K562 (cell line): ENCODE results near the gene FBXO27. TPM values are rescaled to one million over a fixed set of nuclear protein-coding genes. Genes with fewer than 3 reads are reported as not detected.
A peak's percentile ranks its signal among the peaks of the same experiment; 100 is the strongest.

Experiments
- ARID1B ChIP-seq: fragments of 450-650 bp; IDR thresholded peaks from 2 replicates; pipeline ENCODE4 v1.6.1; 2016; ENCODE audit warnings: antibody characterized with exemption, mild to moderate bottlenecking, inconsistent platforms
- BRF2 ChIP-seq: IDR thresholded peaks from 3 replicates; pipeline ENCODE4 v1.6.1; 2011; ENCODE audit warnings: borderline replicate concordance, mild to moderate bottlenecking; ENCODE audit not compliant: insufficient read length, insufficient read depth
- CBX5 ChIP-seq: IDR thresholded peaks from 2 replicates; pipeline ENCODE4 v1.6.1; 2014; ENCODE audit warnings: low read depth, borderline replicate concordance
- CHD7 ChIP-seq: fragments of 200-600 bp; sonication (generic); IDR thresholded peaks from one replicate; pipeline ENCODE4 v1.6.1; 2012; ENCODE audit warnings: mild to moderate bottlenecking, low read depth, low read length, inconsistent platforms
- CREB3 ChIP-seq: fragments of 450-650 bp; conservative IDR thresholded peaks from 2 replicates; pipeline ENCODE4 v1.6.1; 2016; ENCODE audit warnings: missing genetic modification characterization, low read depth, mild to moderate bottlenecking, missing compliant biosample characterization, moderate library complexity
- GTF2A2 ChIP-seq: IDR thresholded peaks from 2 replicates; pipeline ENCODE4 v1.6.1; 2016; ENCODE audit warnings: mild to moderate bottlenecking, missing genetic modification characterization, missing compliant biosample characterization
- HDAC3 ChIP-seq: fragments of 450-650 bp; IDR thresholded peaks from 2 replicates; pipeline ENCODE4 v1.6.1; 2018; ENCODE audit warnings: borderline replicate concordance, mild to moderate bottlenecking, moderate library complexity; ENCODE audit not compliant: partially characterized antibody
- LEF1 ChIP-seq: fragments of 450-650 bp; IDR thresholded peaks from 2 replicates; pipeline ENCODE4 v1.6.1; 2016; ENCODE audit warnings: mild to moderate bottlenecking
- NR2C1 ChIP-seq, 2 experiments: fragments of 450-650 bp; IDR thresholded peaks; 2 replicates each; pipeline ENCODE4 v1.6.1; 2017; ENCODE audit warnings: mild to moderate bottlenecking in 2 of 2, antibody characterized with exemption in 1 of 2, inconsistent platforms in 1 of 2, missing compliant biosample characterization in 1 of 2, missing genetic modification characterization in 1 of 2
- RBM14 ChIP-seq: fragments of 200-400 bp; formaldehyde crosslinking; IDR thresholded peaks from 2 replicates; pipeline ENCODE4 v1.6.1; 2018; ENCODE audit warnings: low read depth, mild to moderate bottlenecking, low read length, moderate library complexity, borderline replicate concordance; ENCODE audit not compliant: insufficient read depth
- RFX7 ChIP-seq: fragments of 250-450 bp; sonication (Bioruptor Pico); IDR thresholded peaks from 2 replicates; pipeline ENCODE4 v1.5.1; 2021; ENCODE audit warnings: mild to moderate bottlenecking
- TAL1 ChIP-seq: fragments of 450-650 bp; IDR thresholded peaks from 2 replicates; pipeline ENCODE4 v1.6.1; 2016; ENCODE audit warnings: mild to moderate bottlenecking
- ZC3H8 ChIP-seq: fragments of 450-650 bp; IDR thresholded peaks from 2 replicates; pipeline ENCODE4 v1.6.1; 2017
- ZFP30 ChIP-seq: fragments of 250-450 bp; sonication (Bioruptor Pico); IDR thresholded peaks from 2 replicates; pipeline ENCODE4 v1.8.0; 2022; ENCODE audit warnings: moderate library complexity, mild to moderate bottlenecking, inconsistent platforms, borderline replicate concordance
- ZNF561 ChIP-seq: fragments of 450-650 bp; formaldehyde crosslinking; conservative IDR thresholded peaks from 2 replicates; pipeline ENCODE4 v1.4.0; 2020; ENCODE audit warnings: mild to moderate bottlenecking, moderate library complexity
- polyA plus RNA-seq, 8 experiments: library from polyadenylated mRNA; depleted of rRNA in 4 of 8; stranded (reverse) in 5 of 8; unstranded in 3 of 8; fragments of >200 nt; fragmentation: Nextera tagmentation in 2 of 8; fragmentation: Illumina TruSeq in 1 of 8; extraction: Ambion mirVana in 2 of 8; extraction: Trizol in 1 of 8; gene quantifications; 2 replicates each; pipeline versions ENCODE4 v1.2.1 to v1.2.3, GENCODE V29; 2011 to 2014; ENCODE audit warnings: inconsistent platforms in 1 of 8, missing spikeins in 1 of 8
- total RNA-seq, 7 experiments: library from RNA; depleted of rRNA in 6 of 7; stranded (reverse); fragments of >200 nt in 6 of 7; fragmentation: Illumina TruSeq in 2 of 7; extraction: Trizol in 2 of 7; gene quantifications; 2 replicates each; pipeline versions ENCODE4 v1.2.1 to v1.2.3, GENCODE V29; 2011 to 2021; ENCODE audit warnings: low replicate concordance in 1 of 7

Gene FBXO27
- total and polyA plus RNA-seq, 9 of the 15 experiments (the other 6 are each of a cell fraction or from before 2014, with no cell fraction given) = 1.8 to 11.0 (median 6.3) TPM

- TF ChIP-seq CHD7 (no peak), HDAC3 (no peak), CBX5 (no peak), RBM14 (no peak), ZC3H8 (no peak), TAL1 (no peak), ZNF561 (CRISPR knock-in tag) (no peak), CREB3 (tag) (no peak), BRF2 (no peak), ARID1B (no peak), ZFP30 (CRISPR knock-in tag) (no peak), RFX7 (0 out of 2 replicates have a peak, but pooled peaks have one; percentile 24), NR2C1 (IDR thresholded peaks at IDR 0.05) (no peak), NR2C1 (tag; IDR thresholded peaks at IDR 0.05) (no peak), GTF2A2 (tag) (no peak), LEF1 (no peak)
Measured at GRCh38 chr19:38975214-38975860, 57.0 kb downstream of the FBXO27 start, which contains the start of gene FBXO17 (continued).
